Colonic mucosa (tissue), 4 donors: ENCODE measurements around the gene PLSCR1. TPM values are rescaled to one million over a fixed set of nuclear protein-coding genes. Genes with fewer than 3 reads are reported as not detected.

ENCODE experiments used
- DNase-seq: peaks from one replicate; pipeline ENCODE4 v3.0.0-alpha.2; 2020
- H3K27ac ChIP-seq: fragments of 200-600 bp; one replicate; pipeline ENCODE4 v1.8.0; 2021
- H3K27me3 ChIP-seq: fragments of 200-600 bp; one replicate; pipeline ENCODE4 v1.8.0; 2021
- H3K36me3 ChIP-seq: fragments of 200-600 bp; one replicate; pipeline ENCODE4 v1.8.0; 2021
- H3K4me1 ChIP-seq: fragments of 200-600 bp; one replicate; pipeline ENCODE4 v1.8.0; 2021; ENCODE audit warnings: mild to moderate bottlenecking
- H3K4me3 ChIP-seq: fragments of 200-600 bp; one replicate; pipeline ENCODE4 v1.8.0; 2021
- H3K9ac ChIP-seq, 2 donors: one replicate each; pipeline ENCODE4 v1.7.0; 2013; ENCODE audit warnings: control low read depth in 2 of 2, low read depth in 2 of 2, low read length in 2 of 2
- H3K9me3 ChIP-seq: fragments of 200-600 bp; one replicate; pipeline ENCODE4 v1.8.0; 2021
- intact Hi-C: fragments of 100-400 bp; cut with DNase I; formaldehyde crosslinking; loops from one replicate; pipeline ENCODE4 v1.14.1; 2022
- total RNA-seq, 2 donors: library from RNA; stranded (reverse); fragmentation: NEBNext Ultra II Directional in 1 of 2; extraction: Animal tissue kit (Norgen Biotek cat#: 25700) in 1 of 2; gene quantifications; one replicate each; pipeline ENCODE4 v1.2.1, GENCODE V29; 2021
- TF ChIP-seq, protein P1 (sequence below): fragments of 200-600 bp; IDR thresholded peaks from one replicate; pipeline ENCODE4 v1.8.0; 2022; ENCODE audit warnings: antibody characterized with exemption, mild to moderate bottlenecking
- donor health status: healthy.
- donor health status: DM: no; HTN: no; CAD: no.
- donor health status: DM: no; HTN: no; CAD: no.

Gene PLSCR1
- total RNA-seq, 2 donors from 2014 or later, result 99.0 to 180 TPM

DNA sequence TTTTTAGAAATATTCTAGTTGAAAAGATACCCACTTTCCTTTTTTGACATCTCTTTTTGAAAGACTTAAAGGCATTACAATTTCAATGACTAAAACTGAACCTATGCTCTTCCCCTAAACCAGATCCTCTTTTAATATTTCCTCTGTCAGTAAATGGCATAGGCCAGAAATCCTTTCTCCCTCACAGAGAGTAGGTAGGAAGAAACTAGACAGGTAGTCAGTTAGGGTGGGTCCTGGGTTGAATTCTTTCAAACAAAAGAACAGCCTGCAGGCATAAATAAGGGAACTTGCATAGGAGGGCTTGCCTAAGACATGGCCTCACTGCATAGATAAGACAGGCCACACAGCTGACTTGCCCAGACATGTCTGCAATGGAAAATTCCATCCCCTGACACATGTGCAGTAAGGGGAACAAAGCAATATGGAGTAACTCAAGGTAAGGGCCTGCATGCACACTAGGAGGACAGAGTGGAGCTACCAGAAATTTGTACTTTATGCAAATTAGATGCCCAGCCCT lies 37.6 kb upstream of the PLSCR1 start:
- no peak overlapping the region for H3K4me3 ChIP-seq
- H3K27me3 ChIP-seq, result no peaks in the 10 kb centered on the region
- H3K9ac ChIP-seq, result no peak overlapping the region
- intact Hi-C loops, result loop anchor here (5.0 to 10.0 kb wide), 2 partner anchors 245 to 377 kb away; no protein-coding TSS in a partner anchor
- no peak for DNase-seq
- H3K27ac ChIP-seq, result no peak overlapping the region
- no peaks in the 10 kb centered on the region for H3K9me3 ChIP-seq
- TF ChIP-seq, protein P1, sequence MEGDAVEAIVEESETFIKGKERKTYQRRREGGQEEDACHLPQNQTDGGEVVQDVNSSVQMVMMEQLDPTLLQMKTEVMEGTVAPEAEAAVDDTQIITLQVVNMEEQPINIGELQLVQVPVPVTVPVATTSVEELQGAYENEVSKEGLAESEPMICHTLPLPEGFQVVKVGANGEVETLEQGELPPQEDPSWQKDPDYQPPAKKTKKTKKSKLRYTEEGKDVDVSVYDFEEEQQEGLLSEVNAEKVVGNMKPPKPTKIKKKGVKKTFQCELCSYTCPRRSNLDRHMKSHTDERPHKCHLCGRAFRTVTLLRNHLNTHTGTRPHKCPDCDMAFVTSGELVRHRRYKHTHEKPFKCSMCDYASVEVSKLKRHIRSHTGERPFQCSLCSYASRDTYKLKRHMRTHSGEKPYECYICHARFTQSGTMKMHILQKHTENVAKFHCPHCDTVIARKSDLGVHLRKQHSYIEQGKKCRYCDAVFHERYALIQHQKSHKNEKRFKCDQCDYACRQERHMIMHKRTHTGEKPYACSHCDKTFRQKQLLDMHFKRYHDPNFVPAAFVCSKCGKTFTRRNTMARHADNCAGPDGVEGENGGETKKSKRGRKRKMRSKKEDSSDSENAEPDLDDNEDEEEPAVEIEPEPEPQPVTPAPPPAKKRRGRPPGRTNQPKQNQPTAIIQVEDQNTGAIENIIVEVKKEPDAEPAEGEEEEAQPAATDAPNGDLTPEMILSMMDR, result no peak
- H3K36me3 ChIP-seq, result no peaks in the 10 kb centered on the region
- H3K4me1 ChIP-seq, result no peaks in the 10 kb centered on the region

DNA sequence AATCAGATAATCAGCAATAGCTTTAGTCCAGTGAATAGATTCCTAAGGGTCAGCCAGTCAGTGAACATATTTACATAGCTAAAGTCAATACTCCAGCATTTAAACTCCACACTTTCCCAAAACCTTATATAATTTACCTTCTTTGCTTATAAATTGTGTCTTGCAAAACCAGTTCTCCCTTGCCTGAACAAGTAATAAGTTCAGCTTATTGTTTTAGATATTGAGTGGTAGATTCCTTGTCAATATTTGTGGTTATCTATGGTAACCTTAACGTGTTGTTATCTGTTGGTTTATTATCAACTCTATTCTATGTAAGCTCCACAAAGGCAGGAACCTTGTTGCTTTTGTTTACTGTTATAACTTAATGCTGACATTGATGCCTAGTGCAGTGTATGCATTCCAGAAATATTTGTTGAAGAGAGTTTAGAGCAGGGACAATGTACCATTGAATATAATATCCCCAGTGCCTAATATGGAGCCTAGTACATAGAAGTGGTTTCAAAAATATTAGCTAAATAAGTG lies 36.7 kb upstream of the PLSCR1 start:
- TF ChIP-seq, protein P1, result no peak
- intact Hi-C loops, result loop anchor here (5.0 to 10.0 kb wide), 2 partner anchors 244 to 376 kb away; no protein-coding TSS in a partner anchor
- no peaks in the 10 kb centered on the region for H3K4me1 ChIP-seq
- no peaks in the 10 kb centered on the region for H3K27me3 ChIP-seq
- H3K9me3 ChIP-seq, result no peaks in the 10 kb centered on the region
- no peak overlapping the region for H3K27ac ChIP-seq
- H3K36me3 ChIP-seq, result no peaks in the 10 kb centered on the region
- no peak overlapping the region for H3K9ac ChIP-seq
- DNase-seq, result no peak
- no peak overlapping the region for H3K4me3 ChIP-seq

DNA sequence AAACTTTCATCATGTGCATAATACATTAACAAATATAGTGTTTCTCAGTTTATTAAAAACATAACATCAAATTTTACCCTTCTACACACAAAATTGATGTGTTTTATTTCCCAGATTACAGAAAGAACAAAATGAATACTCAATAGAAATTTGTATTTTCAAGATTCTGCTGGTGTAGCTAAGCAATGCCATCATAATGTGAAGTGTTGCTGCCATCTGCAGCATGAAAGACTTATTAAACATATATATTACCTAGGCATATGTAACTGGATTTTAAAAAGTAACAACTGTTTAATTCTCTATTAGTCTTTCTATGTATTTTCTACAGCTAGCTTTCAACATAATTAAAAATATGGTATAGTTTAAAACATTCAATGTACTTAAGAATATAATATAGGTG lies 33.3 kb upstream of the PLSCR1 start:
- TF ChIP-seq, protein P1, result peak; percentile 28
- Histone ChIP-seq H3K9me3 (no peaks in the 10 kb centered on the region), H3K4me1 (no peaks in the 10 kb centered on the region), H3K27me3 (no peaks in the 10 kb centered on the region), H3K36me3 (no peaks in the 10 kb centered on the region), H3K4me3 (no peak overlapping the region), H3K9ac (no peak overlapping the region), H3K27ac (no peak overlapping the region)
- DNase-seq, result no peak
- intact Hi-C loops, result no loop called here

DNA sequence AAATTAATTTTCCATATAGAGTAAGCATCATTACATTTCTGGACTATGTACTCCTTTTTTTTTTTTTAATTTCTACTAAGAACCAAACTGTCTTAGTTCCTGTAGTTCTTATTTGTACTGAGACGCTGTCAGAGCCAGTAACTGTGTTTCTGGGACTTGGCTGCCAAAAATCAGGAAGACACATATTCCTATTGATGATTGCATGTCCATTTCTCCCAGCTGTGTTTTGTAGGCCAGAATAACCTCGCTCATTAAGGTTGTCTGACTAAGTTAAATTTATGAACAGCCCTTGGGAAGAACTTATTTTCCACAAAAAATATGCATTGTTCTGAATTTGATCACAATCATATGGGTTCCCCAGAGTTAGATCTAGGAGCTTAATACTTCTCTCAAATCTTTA lies 31.2 kb upstream of the PLSCR1 start:
- intact Hi-C loops, result no loop called here
- TF ChIP-seq, protein P1, result no peak
- Histone ChIP-seq H3K9ac (no peak overlapping the region), H3K27ac (no peak overlapping the region), H3K27me3 (no peaks in the 10 kb centered on the region), H3K9me3 (no peaks in the 10 kb centered on the region), H3K4me1 (no peaks in the 10 kb centered on the region), H3K4me3 (no peak overlapping the region), H3K36me3 (no peaks in the 10 kb centered on the region)
- DNase-seq, result no peak

DNA sequence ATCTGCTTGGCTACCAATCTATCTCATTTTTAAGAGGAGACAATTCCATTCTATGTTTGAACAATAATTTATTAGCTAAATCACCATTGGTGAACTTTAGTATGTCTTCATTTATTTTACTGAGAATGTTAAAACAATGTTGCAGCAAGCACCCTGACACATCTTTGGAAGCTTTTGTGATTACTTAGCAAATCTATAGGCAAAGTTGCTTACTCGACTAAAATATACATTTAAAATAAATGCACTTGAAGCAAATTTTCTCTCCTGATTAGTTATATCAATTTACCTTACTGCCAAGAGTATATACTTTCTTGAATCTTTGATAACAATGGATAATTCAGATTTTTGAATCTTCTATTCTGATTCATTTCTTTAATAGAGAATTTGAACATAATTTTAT lies 29.8 kb upstream of the PLSCR1 start:
- H3K36me3 ChIP-seq, result no peaks in the 10 kb centered on the region
- H3K4me3 ChIP-seq, result no peak overlapping the region
- H3K27me3 ChIP-seq, result no peaks in the 10 kb centered on the region
- intact Hi-C loops, result no loop called here
- H3K9me3 ChIP-seq, result no peaks in the 10 kb centered on the region
- no peak overlapping the region for H3K27ac ChIP-seq
- no peak for DNase-seq
- H3K4me1 ChIP-seq, result no peaks in the 10 kb centered on the region
- TF ChIP-seq, protein P1, result no peak
- H3K9ac ChIP-seq, result no peak overlapping the region
